Measurements from ENCODE around the gene CFAP99. TPM values are rescaled to one million over a fixed set of nuclear protein-coding genes. Genes with fewer than 3 reads are reported as not detected.

The CFAP99 gene
- total RNA-seq, 1 experiment from 2014 or later, result 0.96 TPM

DNA sequence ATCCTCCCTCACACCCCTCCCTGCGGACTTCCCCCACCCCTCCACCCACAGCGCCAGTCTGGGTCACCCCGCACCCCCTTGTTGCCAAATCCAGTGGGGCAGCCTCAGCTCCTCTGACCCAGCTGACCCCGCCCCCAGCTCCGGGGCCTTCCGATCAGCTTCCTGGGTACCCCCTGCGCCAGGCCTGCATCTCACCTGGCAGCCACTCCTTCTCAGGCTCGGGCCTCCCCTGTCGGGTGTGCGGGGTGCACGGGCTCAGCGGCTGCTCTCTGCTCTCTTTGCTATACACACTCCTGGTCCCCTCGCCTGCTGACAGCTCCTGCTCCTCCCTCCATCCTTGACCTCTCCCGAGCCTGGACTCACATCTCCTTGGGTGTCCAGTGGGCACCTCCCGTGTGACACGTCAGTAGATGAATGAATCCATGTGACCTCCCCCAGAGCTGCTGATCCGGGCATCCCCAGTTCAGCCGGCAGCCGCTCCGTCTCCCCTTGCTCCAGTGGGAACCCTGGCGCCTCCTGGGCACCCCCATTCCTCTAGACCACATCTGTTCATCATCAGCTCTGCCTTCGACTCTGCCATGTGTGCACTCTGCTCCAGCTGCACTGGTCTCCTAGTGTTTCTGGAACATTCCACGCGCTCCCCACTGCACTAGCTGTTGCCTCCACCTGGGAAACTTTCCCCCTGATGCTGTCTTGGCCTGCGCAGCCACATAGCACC, 9.9 kb downstream of the CFAP99 start:
- DNase-seq (ENCODE audit: low read depth), result no peak

DNA sequence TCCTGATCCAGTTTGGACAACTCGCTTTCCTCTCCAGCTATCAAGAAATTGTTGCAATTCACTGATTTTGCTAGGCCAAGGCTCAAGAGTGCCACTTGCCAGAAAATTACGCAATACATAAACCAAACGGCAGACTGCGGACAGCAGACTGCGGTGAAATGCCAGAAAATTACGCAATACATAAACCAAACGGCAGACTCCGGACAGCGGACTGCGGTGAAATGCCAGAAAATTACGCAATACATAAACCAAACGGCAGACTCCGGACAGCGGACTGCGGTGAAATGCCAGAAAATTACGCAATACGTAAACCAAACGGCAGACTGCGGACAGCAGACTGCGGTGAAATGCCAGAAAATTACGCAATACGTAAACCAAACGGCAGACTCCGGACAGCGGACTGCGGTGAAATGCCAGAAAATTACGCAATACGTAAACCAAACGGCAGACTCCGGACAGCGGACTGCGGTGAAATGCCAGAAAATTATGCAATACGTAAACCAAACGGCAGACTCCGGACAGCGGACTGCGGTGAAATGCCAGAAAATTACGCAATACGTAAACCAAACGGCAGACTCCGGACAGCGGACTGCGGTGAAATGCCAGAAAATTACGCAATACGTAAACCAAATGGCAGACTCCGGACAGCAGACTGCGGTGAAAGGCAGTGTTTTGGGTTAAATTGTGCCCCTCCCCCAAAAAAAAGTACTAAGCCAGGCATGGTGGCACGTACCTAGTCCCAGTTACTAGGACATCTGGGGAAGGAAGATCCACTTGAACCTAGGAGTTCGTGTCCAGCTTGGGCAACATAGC, 11.4 kb downstream of the CFAP99 start:
- DNase-seq (ENCODE audit: low read depth), result peak; percentile 46

DNA sequence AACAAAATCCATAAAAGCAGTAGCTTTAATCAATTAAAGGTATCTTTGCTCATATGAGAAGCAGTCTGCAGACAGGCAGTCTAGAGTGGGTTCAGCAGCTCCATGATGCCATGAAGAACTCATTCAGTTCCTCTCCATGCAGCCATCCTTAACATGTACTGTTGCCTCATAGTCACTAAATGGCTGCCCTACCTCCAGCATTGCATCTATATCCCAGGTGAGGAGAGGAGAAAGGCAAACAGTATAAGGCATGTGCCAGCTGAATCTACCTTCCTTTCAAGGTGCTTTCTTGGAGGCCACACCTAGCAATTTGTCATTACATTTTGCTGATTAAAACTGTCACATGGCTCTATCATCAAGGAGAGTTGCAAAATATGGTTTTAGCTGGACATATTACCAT, 13.2 kb downstream of the CFAP99 start:
- no peak for DNase-seq (ENCODE audit: low read depth)

DNA sequence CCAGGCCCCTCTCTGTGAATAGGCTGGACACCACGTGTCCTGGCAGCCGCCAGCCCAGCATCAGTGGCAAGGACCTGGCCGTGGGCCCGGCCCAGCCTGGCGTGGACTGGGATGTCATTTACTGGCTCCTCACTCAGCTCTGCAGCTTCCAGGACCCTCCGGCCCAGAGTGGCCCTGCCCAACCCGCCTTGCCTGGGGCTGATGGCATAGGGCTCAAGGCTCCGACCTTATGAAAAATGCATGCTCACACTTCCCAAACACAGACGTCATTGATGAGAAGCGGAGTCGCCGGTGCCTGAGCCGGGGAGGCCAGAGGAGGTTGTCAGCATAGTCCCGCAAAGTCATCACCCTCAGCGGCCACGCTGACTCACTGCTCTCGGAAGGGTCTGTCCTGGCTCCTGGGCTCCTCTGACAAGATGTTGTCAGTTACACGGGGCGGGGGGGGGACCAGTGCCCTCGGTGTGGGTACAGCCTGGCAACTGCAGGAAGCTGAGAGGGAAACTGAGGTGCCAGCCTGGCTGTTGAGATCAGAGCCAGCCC, 14.3 kb downstream of the CFAP99 start:
- peak; percentile 77 for DNase-seq (ENCODE audit: low read depth)

DNA sequence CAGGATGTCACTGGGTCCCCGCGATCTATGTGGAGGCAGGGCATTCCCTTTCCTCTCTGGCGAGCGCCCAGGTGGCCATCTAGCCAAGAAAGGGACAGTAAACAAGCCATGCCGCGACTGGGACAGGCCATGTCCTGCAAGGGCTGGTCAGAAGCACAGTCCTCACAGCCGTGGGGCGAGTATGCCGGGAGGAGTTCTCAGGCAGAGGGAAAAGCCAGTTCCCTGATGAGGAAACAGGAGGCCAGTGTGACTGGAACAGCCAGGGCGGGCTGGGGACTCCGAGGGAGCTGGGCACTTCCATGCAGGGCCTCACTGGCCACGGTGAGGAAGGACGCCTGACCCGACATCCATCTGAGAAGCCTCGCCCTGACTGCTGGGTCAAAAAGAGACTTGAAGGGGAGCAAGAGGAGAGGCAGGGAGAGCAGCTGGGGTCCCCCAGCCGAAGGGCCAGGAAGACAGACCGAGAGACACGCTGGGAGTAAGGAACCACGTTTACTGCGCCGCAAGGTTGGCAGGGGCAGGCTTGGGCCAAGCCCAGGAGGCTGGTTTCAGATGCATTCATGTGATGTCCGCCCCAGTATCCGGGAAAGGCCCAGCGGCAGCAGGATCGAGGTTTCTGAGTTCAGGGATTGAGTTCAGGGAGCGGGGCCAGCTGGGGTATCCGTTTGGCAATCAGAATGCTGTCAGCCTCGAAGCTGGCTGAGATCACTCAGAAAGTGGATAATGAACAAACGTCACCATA, 15.0 kb downstream of the CFAP99 start:
- no peak for DNase-seq (ENCODE audit: low read depth)

DNA sequence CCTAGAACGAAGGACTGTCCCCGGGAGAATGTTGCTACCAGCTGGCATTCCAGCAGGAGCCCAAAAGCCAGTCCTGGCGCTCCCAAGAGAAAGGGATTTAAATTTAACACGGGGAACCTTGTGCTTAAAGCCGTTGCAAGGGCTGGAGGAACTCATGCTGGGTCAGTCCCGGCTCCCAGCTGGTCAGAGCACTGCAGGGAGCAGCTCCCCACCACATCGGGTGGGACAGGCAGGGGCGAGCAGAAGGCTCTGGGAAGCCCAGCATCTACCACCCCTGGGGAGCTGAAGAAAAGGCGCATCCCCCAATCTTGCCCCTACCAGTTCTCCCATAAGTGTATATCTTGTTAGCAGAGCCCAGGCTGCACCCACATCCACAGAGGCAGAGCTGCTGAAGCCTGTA, 15.7 kb downstream of the CFAP99 start:
- DNase-seq (ENCODE audit: low read depth), result no peak

DNA sequence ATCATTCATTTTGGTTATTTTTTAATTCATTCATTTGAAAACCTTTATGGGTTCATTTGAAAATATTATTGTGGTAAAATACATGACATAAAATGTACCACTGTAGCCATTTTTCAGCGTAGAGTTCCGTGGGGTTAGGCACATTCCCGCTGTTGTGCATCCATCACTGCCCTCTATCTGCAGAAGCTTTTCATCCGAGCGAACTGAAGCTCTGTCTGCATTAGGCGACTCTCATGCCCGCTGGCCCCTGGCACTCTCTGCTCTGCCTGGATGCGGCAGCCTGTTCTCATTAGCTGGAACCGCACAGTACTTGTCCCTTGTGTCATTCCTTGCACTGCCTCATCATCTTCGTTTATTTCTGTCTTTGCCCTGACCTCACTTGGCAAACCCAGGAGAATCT, 17.5 kb downstream of the CFAP99 start:
- peak; percentile 44 for DNase-seq (ENCODE audit: low read depth)

DNA sequence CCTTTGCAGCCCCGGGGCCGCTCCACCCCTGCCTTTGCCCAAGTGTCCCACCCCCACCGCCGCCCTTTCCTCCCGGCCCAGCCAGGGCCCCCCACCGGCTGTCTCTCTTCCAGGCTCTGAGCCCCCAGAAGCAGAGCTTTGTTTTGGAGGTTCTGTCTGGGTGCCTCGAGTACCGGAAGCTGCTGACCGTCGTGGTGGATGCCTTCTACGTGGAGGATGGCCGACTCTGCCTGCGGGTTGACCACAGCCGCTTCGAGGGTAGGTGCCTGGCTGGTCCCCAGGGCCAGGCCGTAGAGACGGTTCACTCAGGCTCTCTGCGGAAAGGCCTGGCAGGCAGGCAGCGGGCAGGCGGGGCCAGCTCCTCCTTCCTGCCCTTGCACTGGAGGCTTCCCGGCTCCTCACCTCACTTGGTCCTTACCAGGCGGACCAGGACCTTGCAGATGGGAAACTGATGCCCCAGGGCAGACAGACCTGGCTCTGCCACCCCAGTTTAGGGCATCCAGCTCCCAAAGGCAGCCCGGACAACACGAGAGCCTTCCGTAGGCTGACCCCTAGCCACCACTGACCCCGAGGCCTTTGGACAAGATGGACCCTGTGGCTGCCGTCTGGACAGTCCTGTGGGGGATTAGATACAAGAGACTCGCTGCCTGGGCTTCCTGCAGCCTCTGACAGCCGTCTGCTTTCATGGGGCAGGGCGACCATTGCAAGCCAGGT, 18.2 kb downstream of the CFAP99 start:
- no peak for DNase-seq (ENCODE audit: low read depth)

DNA sequence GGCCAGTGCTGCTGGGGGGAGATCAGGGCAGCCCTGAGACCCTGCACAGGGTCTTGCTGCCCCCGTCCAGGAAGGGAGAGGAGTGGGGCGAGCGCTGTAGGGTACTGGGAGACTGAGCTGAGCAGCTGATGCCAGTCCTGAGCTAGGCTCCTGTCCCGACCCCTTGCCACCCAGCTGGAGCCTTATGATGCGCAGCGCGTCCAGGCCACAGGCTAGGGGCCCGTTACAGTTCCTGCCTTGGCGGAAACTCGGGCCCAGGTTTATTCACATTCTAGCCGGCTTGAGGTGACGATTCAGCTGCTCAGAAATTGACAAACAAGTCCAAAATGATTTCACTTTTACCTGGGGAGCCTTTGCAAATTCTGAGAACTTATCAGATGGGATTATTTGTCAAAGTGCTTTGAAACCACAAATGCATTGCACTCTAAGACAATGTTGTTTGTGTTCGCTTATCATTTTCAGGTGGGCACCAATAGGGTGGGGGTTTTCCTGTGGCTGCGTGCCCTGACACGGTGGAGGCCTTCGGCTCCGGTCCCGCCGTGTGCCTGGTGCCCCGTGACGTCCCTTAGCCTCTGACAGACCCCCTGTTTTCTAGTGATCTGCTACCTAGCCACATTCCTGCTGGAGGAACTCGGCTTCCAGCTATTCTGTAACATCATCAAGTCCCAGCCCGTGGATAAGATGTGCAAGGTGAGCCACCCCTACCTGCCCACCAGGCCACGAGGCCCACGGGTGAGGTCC, 18.9 kb downstream of the CFAP99 start:
- DNase-seq (ENCODE audit: low read depth), result no peak

DNA sequence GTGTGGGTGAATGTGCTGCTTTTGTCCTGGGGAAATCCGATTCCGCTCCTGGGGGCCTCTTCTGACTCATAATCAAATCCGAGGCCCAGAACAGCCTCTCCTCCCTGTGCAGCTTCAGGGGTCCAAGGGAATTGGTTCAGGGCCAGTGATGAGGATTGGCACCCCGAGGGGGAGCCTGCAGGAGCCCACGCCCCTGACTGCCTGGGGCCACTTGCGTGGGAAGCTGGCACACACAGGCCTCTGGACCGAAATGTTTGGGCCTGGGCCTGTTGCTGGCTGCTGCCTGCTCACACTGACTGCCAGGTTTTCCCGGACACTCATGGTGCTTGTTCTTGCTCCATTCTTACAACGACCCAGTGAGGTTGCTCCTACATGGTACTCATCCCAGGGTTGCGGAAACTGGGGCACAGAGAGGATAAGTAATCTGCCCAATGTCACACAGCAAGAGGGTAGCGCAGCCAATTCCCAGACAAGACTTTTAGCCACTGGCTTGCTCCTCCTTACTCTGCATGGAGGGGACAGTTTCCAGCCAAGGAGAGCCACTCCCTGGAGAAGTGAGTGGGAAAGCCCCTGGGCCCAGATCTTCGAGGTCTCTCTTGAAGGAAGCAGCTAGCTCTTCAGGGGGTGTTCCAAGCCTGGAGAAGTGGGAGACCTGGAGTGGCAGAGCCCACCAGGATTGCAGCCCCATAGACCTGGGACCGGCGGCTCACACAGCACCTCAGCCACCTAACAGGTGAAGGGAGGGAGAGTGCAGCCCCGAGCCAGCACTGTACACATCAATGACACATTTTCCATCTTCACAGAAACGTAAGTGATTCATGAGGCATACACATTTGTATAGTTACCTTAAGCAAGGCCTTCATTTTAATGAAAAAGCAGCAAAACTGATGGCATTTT, 20.3 kb downstream of the CFAP99 start:
- DNase-seq (ENCODE audit: low read depth), result no peak

DNA sequence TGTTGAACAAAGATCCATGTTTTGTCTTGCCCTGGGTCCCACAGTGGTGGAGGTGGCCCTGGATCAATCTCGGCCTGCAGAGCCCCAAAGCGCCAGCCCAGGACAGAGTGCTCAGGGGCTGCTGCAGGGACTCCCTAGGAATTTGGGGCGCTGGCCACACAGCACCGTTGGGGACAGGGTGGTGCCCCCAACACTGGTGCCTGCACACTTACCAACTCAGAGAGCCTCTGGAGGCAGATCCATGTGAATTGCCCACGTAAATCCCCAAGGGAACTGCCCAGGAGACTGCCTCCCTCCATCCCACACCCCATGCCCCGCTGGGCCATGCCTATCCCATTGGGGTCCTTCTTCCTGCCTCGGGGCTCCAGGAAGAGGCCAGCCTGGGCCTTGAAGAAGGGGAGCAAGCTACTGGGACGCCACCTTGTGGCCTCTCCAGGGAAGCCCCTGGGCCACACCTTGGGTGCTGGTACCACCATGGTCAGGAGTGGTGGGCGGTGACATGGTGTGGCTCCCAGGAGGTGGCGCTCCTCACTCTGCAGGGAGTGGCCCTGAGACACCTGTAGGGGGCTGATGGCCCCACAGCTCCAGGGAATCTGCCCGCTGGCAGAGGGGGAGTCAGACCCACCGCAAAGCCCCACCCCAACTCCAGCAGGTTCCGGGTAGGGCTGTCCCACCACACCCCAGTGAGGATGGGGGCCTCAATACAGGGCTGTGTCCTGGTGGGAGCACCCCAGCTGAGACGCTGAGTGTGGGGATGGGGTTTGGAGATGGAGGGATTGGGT, 22.8 kb downstream of the CFAP99 start:
- peak; percentile 54 for DNase-seq (ENCODE audit: low read depth)

DNA sequence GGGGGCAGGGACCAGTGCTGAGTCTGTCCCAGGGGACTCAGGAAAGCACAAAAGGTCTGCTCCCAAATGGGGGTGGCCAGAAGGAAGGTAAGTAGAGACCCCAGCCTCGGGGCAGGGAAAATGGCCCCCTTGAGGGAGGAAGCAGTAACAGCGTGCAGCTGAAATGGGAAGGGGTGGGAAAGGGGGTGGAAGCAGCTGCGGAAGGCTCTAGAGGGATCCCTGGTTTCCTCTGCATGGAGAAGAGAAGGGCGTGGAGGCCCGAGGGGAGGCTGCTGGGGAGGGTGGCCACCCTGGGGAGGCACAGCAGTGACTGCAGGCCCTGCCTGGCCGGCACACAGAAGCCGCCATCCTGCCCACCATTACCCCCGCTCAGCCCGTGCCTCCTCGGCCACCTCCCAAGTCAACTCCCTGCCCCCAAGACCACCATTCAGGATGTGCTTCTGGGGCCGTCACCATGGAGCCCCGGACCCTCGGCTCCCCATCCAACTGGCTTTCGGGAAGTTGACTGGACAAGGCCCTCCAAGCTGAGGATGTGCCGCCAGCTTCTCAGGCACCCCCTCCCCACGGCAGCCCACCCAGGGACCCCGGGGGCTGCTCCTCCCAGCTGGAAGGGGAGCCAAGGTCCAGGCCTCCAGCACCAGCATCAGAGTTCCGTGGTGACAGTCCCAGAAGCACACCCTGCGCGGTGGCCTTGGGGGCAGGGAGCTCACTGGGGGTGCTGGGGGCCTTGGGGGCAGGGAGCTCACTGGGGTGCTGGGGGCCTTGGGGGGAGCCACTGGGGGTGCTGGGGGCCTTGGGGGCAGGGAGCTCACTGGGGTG, 23.6 kb downstream of the CFAP99 start:
- no peak for DNase-seq (ENCODE audit: low read depth)

DNA sequence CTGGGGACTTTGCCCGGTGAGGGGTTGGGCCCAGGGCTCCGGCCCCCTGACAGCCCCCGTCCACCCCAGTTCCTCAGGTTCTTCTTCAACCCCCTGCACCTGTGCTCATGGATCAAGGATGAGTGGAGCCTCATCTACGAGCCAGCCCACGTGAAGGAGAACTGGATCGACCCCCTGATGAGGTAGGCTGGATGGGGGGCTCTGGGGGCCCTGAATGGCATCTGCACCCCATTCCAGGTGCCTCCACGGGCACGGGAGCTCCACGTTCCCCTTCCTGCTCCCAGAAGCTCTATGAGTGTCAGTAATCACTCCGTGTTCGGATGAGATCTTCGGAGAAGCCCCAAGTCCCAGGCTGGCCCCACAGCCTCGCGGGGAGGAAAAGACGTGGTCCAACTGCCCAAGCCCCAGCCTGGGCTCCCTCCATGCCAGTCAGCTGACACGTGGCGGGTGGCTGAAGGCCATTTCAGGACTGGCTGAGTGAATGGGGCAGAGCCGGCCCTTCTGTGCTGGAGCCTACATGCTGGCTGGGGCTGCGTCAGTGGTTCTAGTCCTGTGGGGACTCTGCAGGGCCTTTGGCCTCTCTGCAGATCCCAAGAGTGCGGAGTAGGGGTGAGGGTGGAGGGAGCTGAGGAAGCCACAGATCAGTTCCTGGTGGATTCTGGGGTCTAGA, 24.4 kb downstream of the CFAP99 start:
- DNase-seq (ENCODE audit: low read depth), result no peak

DNA sequence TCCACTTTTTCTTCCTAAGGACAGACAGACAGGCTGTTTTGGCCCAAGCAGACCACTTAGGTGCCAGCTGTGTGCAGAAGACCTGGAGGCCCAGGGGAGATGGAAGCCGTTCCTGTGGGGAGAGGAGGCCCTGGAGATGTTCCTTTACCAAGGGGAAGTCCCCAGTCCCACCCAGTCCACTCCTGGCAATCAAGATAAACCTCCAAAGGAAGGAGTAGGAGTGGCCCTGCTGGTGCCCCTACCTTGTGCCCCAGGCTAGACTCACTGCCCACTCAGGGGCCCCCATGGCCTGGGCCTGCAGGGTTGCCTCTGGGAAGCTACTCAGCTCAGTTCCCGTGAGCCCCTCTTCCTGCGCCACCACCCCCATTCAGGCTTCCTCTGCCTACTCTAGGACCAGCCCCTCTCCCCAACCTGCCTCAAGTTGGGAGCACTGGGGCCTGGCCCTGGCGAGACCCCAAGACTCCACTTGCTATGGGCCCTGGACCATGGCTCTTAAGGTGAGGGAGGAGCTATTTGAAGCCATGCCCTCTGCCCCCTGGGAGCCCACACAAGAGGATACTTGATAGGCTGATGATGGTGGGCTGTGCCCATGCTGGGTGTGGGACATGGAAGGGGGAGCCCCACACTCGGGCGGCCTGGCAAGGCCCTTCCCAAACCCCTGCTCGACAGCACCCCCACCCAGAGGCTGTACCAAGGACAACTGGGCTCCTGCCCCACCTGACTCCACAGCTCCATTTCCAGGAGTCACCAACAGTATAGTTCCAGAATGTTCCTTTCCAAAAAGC, 25.4 kb downstream of the CFAP99 start:
- no peak for DNase-seq (ENCODE audit: low read depth)

DNA sequence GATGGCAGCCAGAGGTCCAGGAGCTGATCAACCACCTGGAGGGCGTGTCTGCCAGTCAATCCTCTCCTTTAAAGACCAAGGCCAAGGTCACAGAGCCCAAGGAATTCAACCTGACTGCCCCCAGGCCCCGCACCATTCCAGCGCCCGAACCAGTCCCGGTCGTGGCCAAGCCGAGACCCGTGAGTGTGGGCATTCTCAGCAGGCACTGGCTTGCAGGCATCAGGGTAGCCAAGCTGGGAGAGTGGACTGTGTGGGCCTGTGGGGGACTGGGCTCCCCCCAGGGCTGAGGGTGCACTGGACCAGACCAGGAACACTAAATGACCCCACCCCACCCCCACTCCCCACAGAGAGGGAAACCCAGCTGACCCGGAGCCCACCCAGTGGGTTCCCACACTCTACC, 26.4 kb downstream of the CFAP99 start:
- DNase-seq (ENCODE audit: low read depth), result no peak

DNA sequence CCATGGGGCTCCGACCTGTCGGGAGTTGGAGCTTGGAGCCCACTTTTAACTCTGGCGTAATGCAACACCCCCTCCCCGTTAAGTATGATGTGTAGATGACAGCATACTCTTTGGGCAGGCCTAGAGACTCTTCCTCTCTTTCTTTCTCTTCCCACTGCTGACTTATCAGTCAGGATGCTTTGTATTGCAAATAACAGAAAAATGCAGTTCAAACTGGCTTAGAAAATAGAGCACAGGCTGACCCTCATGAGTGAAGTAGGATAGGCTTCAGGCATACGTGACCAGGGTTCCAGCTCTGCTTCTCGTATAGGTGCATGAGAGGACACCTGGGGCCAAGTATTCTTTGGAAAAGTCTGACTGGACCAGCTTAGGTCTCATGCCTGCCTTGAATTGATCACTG, 26.8 kb downstream of the CFAP99 start:
- DNase-seq (ENCODE audit: low read depth), result no peak

Measured in RPMI7951 (cell line).